Left renal pelvis (tissue), 4 donors: ENCODE results near the gene RGS16. TPM values are rescaled to one million over a fixed set of nuclear protein-coding genes. Genes with fewer than 3 reads are reported as not detected.
A peak's percentile ranks its signal among the peaks of the same experiment; 100 is the strongest.
"Not testable (repeated sequence)": the region's sequence is repeated elsewhere in the genome, so short reads cannot be mapped to it uniquely, and the experiment has no call there.

Source experiments
- DNase-seq, 4 donors: peaks; one replicate each; pipeline ENCODE4 v3.0.0-alpha.2; 2013; ENCODE audit warnings: low read depth in 4 of 4, low spot score in 3 of 4
- polyA plus RNA-seq, 4 donors: library from polyadenylated mRNA; unstranded; fragments of 120-200 nt; gene quantifications; one replicate each; pipeline ENCODE4 v1.2.1, GENCODE V29; 2013; ENCODE audit not compliant: insufficient read length in 4 of 4

The RGS16 gene
- polyA plus RNA-seq, result 1 to 10 TPM in 3 of 4 donors, under 1 TPM in 1; 0.82 to 8.6 (median 2.2) TPM

DNA sequence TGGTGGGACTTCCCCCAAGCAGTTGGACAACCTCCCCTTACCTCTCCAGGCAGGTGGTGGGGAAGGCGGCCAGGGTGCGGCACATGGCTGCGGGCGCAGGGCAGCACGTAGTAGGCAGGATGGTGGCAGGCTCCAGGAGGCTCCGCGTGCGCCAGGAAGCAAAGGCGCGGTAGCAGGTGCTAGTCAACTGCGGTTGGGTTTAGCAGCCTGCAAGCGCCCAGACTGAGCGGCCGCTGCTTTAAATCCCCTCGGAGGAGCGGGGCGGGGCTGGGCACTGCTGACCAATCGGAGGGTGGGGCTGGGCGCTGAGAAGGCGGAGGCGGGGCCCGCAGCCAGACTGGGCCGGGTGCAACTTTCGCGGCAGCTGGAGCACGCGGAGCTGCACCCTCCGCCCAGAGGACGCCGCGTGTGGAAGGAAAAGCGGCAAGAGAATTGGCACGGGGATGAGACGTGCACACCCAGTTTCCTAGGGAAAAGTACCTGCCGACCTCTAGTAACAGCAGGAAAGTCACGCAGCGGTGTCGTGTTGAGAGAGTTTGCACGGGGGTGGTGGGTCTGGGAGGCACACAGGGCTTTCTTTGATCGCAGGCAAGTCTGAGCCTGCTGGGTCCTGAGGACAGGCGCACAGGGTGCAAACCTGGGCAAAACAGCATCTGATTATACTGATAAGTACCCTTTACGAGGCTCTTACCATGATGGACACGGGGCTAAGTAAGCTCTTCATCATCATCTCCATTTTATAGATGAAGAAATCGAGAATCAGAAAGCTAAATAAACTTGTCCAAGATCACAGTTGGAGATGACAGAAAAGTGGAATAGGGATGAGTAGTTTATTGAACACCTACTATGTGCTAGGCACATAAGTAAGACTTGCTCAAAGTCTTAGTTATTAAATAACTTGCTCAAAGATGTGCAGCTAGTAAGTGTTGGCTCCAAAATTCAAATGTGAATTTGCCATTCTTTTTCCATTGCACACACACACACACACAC, at the start of gene RGS16:
TSS of gene RGS16 (minus strand) at position 215 of the 990 bp plus-strand sequence. CDS start at position 85, 130 bp downstream.
- DNase-seq, result peak in 3 of 4 donors; percentile 63 to 66 (median 64)

GRCh38 chr1:182653986-182654385, 49.8 kb upstream of the RGS16 start:
- DNase-seq, result no peak

GRCh38 chr1:182652933-182653332, 48.7 kb upstream of the RGS16 start:
- DNase-seq, result no peak

DNA sequence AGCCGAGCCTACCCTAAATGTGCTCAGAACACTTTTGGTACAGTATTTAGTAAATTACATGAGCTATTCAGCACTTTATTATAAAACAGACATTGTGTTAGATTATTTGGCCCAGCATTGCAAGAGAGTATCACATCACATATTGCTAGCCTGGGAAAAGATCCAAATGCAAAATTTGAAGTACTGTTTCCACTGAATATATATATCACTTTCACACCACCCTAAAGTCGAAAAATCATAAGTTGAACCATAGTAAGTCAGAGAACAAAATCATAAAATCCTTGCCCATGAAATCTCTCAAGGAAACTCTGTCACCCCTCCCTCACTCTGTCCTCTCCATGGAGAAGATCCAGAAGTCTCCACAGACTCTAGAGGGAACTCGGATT, 47.1 kb upstream of the RGS16 start:
- no peak for DNase-seq

DNA sequence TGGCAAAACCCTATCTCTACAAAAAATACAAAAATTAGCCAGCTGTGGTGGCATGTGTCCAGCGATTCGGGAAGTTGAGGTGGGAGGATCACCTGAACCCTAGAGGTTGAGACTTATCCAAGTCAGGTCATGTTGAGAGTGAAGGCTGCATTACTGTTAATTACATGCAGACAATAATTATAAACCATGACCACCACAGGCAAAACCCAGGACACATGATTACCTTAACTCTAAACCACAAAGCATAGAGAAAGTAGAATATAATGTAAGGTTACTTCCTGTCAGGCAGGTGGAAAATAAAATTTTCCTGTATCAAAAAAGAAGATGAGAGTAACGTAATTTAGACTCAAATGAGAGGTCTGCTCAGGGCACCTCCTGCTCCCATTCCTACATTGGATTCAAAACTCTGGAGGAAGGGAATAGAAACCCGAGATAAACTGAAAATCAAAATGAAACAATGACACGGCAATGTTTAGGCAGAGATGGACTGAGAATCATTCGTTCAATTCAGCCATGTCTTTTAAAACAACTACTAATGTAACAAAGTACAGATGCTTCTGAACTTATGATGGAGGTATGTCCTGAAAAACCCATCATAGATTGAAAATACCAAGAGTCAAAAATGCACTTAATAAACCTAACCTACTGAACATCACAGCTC, 46.6 kb upstream of the RGS16 start:
- no peak for DNase-seq

DNA sequence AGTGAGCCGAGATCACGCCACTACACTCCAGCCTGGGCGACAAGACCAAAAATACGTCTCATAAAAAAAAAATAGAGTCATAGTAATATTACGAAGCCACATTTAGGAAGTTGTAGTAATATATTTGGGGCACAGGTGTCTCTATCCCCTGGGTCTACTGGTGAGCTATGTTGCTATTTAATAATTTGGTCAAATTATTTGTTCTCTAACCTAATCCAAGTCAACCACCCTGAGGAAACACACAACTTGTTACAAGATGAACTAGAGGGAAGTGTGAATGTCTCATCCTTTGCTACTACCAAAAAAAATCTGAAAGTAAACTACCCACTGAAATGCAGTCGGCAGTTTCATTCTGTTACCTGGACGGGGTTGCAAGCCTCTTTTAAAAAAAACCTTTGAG, 44.9 kb upstream of the RGS16 start:
- no peak for DNase-seq

DNA sequence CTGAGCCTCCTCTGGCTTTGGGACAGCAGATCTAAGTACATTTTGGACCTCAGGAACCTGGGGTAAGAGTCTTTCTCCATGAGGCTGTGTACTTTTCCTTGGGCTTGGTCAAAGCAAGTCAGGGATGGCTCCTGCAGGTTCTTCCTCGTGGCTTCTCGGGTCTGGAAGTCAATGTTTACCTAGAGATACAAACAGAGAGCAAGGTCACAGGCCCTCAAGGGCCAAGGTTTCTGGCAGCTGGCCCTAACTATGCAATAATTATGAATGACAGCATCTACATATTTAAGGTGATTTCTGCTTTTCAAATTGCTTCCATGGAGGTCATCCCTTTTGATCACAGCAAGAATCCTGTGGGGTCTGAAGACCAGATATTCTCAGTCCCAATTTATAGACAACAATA, 42.5 kb upstream of the RGS16 start:
- no peak for DNase-seq

DNA sequence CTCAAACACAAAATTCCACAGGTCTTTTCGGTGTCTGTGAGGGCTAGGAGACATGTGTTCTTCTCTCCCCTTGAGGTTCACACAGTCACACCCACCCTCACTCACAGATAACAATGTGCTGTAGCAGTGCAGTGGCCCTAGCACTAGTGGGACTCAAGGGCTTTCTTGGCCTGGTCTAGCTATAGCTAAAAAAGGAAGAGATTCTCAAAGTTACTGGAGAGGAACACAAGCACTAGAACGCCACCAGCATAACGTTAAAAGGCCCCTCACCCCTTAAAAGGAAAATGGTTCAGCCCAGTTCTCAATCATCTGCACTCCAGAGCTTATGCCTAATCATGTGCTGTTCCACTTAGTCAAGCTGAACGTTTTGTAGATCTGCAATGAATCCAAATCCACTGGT, 40.7 kb upstream of the RGS16 start:
- DNase-seq, result no peak

GRCh38 chr1:182643699-182644098, 39.5 kb upstream of the RGS16 start:
- no peak for DNase-seq

DNA sequence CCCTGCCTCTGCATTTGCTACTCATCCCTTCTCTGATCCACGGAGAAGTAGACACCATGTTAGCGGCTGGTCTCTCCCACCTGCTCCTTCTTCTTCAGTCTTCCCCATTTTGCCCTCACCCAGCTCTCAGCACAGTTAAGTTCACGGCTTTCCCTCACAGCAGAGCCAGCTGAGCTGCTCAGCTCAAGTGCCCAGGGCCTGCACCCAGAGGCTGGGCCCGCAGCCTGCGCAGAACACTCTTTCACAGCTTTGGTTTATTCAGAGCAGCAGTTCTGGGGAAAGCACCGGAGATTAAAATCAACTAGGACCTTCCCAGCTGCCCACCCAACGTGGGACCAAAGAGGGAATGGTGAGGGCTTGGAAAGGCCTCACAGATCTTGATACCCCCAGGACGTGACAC, 38.3 kb upstream of the RGS16 start:
- no peak for DNase-seq

- DNase-seq, result no peak
These were observed 37.4 kb upstream of the RGS16 start for GRCh38 chr1:182641561-182641960.

- no peak for DNase-seq
These were observed 35.1 kb upstream of the RGS16 start for GRCh38 chr1:182639330-182639729.

DNA sequence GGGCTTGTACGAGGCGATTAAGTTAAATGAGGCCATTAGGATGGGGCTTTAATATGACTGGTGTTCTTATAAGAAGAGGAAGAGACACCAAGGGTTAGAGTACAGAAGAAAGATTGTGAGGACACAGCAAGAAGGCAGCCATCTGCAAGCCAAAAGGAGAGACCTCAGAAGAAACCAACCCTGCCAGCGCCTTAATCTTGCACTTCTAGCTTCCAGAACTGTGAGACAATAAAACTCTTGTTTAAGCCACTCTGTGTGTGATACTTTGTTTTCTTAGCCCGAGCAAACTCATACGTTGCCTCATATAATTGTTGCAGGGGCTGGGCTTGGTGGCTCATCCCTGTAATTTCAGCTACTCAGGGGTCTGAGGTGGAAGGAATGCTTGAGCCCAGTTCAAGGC, 33.6 kb upstream of the RGS16 start:
- no peak for DNase-seq

DNA sequence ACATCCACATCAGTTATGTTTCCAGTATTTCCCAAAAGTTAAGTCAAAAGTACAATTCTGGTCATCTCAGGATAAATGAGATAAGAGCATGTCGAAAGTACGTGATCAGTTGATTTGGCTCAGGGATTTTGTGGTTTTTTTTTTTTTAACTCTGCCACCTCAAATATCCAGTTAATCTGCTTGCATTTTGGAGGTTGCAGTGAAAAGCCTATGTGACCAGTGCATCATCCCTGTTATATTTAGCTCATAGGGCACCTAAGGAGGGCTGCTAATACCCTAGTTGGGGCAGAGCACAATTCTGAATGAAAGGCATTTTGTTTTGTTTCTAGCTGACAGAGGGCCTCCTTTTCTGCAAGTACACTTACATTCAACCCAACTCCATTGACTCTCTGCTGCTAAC, 31.7 kb upstream of the RGS16 start:
- no peak for DNase-seq

GRCh38 chr1:182634306-182635072, 30.3 kb upstream of the RGS16 start:
- DNase-seq, result no peak

DNA sequence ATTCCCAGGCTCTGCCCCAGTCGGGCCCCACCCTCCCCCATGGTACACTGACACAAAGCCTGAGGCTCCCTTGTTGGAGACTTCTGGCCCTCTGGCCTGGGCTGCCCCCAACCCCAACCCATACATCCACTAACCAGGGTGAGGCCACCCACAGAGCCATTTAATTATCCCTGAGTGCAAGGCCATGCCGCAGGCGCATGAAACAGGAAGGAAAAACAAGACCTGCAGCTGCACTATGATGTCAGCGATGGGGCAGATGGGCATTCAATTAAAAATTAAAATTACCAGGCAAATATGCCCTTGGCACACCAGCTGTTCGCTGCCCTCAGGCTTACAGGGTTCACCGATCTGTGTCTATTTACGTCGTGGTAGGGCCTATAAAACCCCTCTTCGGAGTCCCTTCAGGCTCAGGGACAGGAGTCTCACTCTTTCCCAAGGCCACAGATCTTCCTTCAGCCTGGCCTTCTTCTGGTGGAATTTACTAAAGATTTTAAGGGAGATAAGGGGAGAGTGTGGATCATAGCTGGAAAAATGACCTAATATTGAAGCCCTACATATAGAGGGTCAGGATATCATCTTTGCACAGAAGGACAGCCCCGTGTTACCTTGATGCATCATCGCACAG, 29.6 kb upstream of the RGS16 start:
- DNase-seq, result no peak

DNA sequence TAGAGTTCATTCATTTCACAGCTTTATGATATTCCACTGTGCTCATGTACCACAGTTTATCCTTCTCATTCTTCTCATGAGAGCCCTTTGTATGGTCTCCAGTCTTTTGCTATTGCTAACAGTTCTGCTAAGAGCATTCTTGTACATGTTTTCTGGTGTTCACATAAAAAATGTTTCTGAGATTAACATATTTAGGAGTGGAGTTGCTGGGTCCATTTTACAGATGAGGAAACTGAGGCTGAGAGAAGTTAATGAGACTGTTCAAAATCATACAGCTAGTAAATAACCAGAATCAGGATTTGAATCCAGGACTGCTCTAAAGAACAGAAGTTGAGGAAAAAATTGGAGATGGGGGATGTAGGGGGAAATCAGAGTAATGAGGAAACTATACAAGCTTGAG, 28.8 kb upstream of the RGS16 start:
- DNase-seq, result no peak

- not testable (repeated sequence) for DNase-seq
These were observed 28.3 kb upstream of the RGS16 start for GRCh38 chr1:182632441-182632857.

DNA sequence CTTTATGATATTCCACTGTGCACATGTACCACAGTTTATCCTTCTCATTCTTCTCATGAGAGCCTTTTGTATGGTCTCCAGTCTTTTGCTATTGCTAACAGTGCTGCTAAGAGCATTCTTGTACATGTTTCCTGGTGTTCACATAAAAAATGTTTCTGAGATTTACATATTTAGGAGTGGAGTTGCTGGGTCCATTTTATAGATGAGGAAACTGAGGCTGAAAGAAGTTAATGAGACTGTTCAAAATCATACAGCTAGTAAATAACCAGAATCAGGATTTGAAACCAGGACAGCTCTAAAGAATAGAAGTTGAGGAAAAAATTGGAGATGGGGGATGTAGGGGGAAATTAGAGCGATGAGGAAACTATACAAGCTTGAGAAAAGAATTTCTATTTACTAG, 27.8 kb upstream of the RGS16 start:
- no peak for DNase-seq

DNA sequence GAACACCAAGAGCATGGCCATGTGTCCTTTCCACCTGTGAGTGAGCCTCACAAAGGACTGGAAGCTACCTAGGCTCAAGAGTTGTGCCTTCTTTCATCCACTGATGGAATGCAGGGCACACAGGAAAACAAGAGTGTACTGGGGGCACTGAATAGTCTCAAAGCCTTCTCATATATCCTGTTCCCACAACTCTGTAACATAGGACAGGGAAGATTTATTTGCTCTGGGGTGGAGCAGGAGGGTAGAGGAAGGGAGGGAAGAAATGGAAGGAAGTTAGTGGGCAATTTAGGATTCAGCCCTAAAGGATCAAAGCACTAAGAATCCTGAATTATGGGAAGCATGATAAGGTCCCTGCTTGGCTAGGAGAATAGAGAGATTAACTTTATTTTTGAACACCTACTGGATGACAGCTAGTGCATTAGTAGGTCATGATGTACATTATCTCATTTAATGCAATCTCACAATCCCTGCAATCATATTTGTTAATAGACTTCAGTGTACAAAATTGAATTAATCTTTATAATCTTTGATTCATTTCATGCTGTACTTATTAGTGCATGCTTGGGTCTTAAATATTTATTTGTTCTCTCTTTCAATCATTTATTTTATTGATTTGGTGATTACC, 27.0 kb upstream of the RGS16 start:
- no peak for DNase-seq
